ENCODE measurements around the gene PET100. TPM values are rescaled to one million over a fixed set of nuclear protein-coding genes. Genes with fewer than 3 reads are reported as not detected.

PET100 gene
- total RNA-seq, 1 donor from 2014 or later = 184 TPM

GRCh38 chr19:7607874-7608560, 21.6 kb upstream of the PET100 start:
- DNase-seq (ENCODE audit: low spot score, unreplicated experiment) = no peak
- H3K36me3 Mint-ChIP-seq (ENCODE audit: insufficient read depth) = peaks cover 17% of the 10 kb centered on the region
- H3K27me3 Mint-ChIP-seq = no peaks in the 10 kb centered on the region
- no peaks in the 10 kb centered on the region for H3K9me3 Mint-ChIP-seq (ENCODE audit: low read depth)
- no peak for TF ChIP-seq CTCF (IDR thresholded peaks at IDR 0.05; ENCODE audit: unreplicated experiment)
- no peak overlapping the region for H3K4me3 Mint-ChIP-seq (ENCODE audit: low read depth)
- no peaks in the 10 kb centered on the region for H3K4me1 Mint-ChIP-seq (ENCODE audit: low read depth)
- H3K27ac Mint-ChIP-seq = no peak overlapping the region

GRCh38 chr19:7610491-7611240, 18.9 kb upstream of the PET100 start:
- Mint-ChIP-seq H3K9me3 (ENCODE audit: low read depth) (no peaks in the 10 kb centered on the region), H3K4me1 (ENCODE audit: low read depth) (no peaks in the 10 kb centered on the region), H3K4me3 (ENCODE audit: low read depth) (no peak overlapping the region), H3K36me3 (ENCODE audit: insufficient read depth) (peaks cover 13% of the 10 kb centered on the region), H3K27me3 (no peaks in the 10 kb centered on the region), H3K27ac (no peak overlapping the region)
- no peak for TF ChIP-seq CTCF (IDR thresholded peaks at IDR 0.05; ENCODE audit: unreplicated experiment)
- DNase-seq (ENCODE audit: low spot score, unreplicated experiment) = no peak

GRCh38 chr19:7611541-7612279, 17.9 kb upstream of the PET100 start:
- TF ChIP-seq CTCF (IDR thresholded peaks at IDR 0.05; ENCODE audit: unreplicated experiment) = no peak
- Mint-ChIP-seq H3K27me3 (no peaks in the 10 kb centered on the region), H3K27ac (no peak overlapping the region), H3K4me3 (ENCODE audit: low read depth) (no peak overlapping the region), H3K4me1 (ENCODE audit: low read depth) (no peaks in the 10 kb centered on the region), H3K36me3 (ENCODE audit: insufficient read depth) (peaks cover 10% of the 10 kb centered on the region), H3K9me3 (ENCODE audit: low read depth) (no peaks in the 10 kb centered on the region)
- no peak for DNase-seq (ENCODE audit: low spot score, unreplicated experiment)

- no peak for TF ChIP-seq CTCF (IDR thresholded peaks at IDR 0.05; ENCODE audit: unreplicated experiment)
- H3K27ac Mint-ChIP-seq = no peak overlapping the region
- H3K4me3 Mint-ChIP-seq (ENCODE audit: low read depth) = no peak overlapping the region
- H3K9me3 Mint-ChIP-seq (ENCODE audit: low read depth) = no peaks in the 10 kb centered on the region
- H3K4me1 Mint-ChIP-seq (ENCODE audit: low read depth) = no peaks in the 10 kb centered on the region
- no peaks in the 10 kb centered on the region for H3K27me3 Mint-ChIP-seq
- DNase-seq (ENCODE audit: low spot score, unreplicated experiment) = no peak
- peaks cover 9% of the 10 kb centered on the region for H3K36me3 Mint-ChIP-seq (ENCODE audit: insufficient read depth)
Measured at GRCh38 chr19:7612282-7613274, 17.0 kb upstream of the PET100 start.
